ENCODE data around the gene ZYG11A. TPM values are rescaled to one million over a fixed set of nuclear protein-coding genes. Genes with fewer than 3 reads are reported as not detected.

Gene ZYG11A
- total and polyA plus RNA-seq, 2 of the 8 experiments (the other 6 are each of a cell fraction or from before 2014, with no cell fraction given): 0.89 to 2.6 TPM

DNA sequence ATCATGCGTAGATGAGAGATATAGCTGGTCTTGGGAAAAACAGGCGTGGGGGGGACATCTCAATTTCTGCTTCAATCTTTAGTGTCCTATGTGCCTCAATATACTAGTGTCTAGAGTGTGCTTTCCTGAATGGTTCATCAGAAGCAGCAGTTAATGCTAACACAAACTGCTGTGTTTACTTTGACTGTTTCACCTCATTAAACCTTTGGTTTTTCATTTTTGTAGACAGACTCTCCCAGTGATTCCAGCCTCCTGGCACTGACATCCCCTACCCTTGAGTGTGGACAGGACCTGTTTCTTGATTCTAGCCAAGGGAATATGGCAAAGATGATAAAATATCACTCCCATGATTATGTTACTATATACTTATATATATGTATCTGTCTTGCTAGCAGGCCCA, 37.6 kb downstream of the ZYG11A start:
- Histone ChIP-seq H3K4me1 (replicated peaks in 1 of 4; ENCODE audit: control insufficient read depth in 3 of 4, insufficient read depth in 4 of 4, low read length in 3 of 4) (peaks cover 0 to 7% (median 2%) of the 10 kb centered on the region in 4 experiments; a peak in 4 of 7 replicates), H2AFZ (ENCODE audit: low read length) (no peak overlapping the region), H2BK120ac (replicated peaks; ENCODE audit: low read depth, low read length) (no peak overlapping the region), H2BK15ac (ENCODE audit: low read length) (no peak overlapping the region), H2BK20ac (ENCODE audit: low read length) (no peak overlapping the region), H4K5ac (ENCODE audit: insufficient read length, low read depth, low read length) (no peak overlapping the region), H3K4me3 (ENCODE audit: extremely low read depth in 1 of 4, insufficient read depth in 2 of 4, low read depth in 3 of 4, low read length in 4 of 4) (no peak overlapping the region), H3K4me2 (ENCODE audit: insufficient read depth in 1 of 2, low read depth in 2 of 2, low read length in 2 of 2) (no peak overlapping the region), H4K8ac (ENCODE audit: extremely low read depth, insufficient read depth, low read length) (no peak overlapping the region), H2BK12ac (ENCODE audit: low read depth, low read length) (no peak overlapping the region), H3K4ac (replicated peaks; ENCODE audit: insufficient read length, low read depth, low read length) (no peak overlapping the region), H3K14ac (ENCODE audit: insufficient read length) (no peak overlapping the region), H3K18ac (ENCODE audit: extremely low read depth, low read length) (no peak overlapping the region), H3K27ac (ENCODE audit: low read depth, low read length) (no peak overlapping the region), H3K23me2 (ENCODE audit: low read depth, low read length) (no peaks in the 10 kb centered on the region), H3K79me1 (ENCODE audit: low read depth, low read length) (no peaks in the 10 kb centered on the region), H3K23ac (ENCODE audit: insufficient read length) (no peak overlapping the region), H2AK5ac (ENCODE audit: low read depth, low read length) (no peak overlapping the region), H3K27me3 (replicated peaks in 1 of 4; ENCODE audit: control insufficient read depth in 3 of 4, extremely low read depth in 1 of 4, insufficient read depth in 3 of 4, low read length in 3 of 4) (no peaks in the 10 kb centered on the region), H3K9ac (replicated peaks in 1 of 4; ENCODE audit: extremely low read depth in 1 of 4, low read depth in 3 of 4, low read length in 3 of 4) (no peak overlapping the region), H2BK5ac (ENCODE audit: low read depth, low read length) (no peak overlapping the region), H4K91ac (replicated peaks; ENCODE audit: insufficient read length, low read length) (no peak overlapping the region), H4K20me1 (replicated peaks in 1 of 2; ENCODE audit: control insufficient read depth in 1 of 2, insufficient read depth in 2 of 2, low read length in 2 of 2) (no peaks in the 10 kb centered on the region), H3K79me2 (ENCODE audit: control insufficient read depth in 1 of 2, insufficient read depth in 2 of 2, low read length in 2 of 2) (no peaks in the 10 kb centered on the region), H3K9me3 (ENCODE audit: insufficient read depth in 2 of 2, low read depth in 1 of 2, low read length in 1 of 2) (no peaks in the 10 kb centered on the region), H3K36me3 (ENCODE audit: control insufficient read depth in 2 of 4, insufficient read depth in 4 of 4, low read length in 3 of 4) (peaks cover 0 to 4% (median 0%) of the 10 kb centered on the region in 4 experiments; a peak in 1 of 8 replicates), H3K56ac (replicated peaks; ENCODE audit: insufficient read length, low read depth, low read length) (no peak overlapping the region)
- 76% methylated on average over 2 of the region's 2 CpGs; no CpG with 5 or more reads in 1 of the 2 experiments for WGBS, 2 experiments (ENCODE audit: extremely low coverage in 1 of 2, insufficient coverage in 1 of 2, insufficient read length in 1 of 2, insufficient replicate concordance in 2 of 2, low coverage in 1 of 2, low lambda C conversion rate in 2 of 2, missing lambda C conversion rate in 1 of 2)
- DNase-seq (ENCODE audit: low read depth in 1 of 2, low spot score in 2 of 2): no peak
- ChIA-PET CTCF (ENCODE audit: partially characterized antibody) (no interaction called here), POLR2A (ENCODE audit: partially characterized antibody) (no interaction called here)
- no peak for FAIRE-seq
- TF ChIP-seq POLR2A (IDR thresholded peaks at IDR 0.05; ENCODE audit: control extremely low read depth in 1 of 2, low read depth in 2 of 2, low read length in 2 of 2) (no peak), RAD21 (IDR thresholded peaks at IDR 0.05 in 1 of 2, conservative IDR thresholded peaks at IDR 0.05 in 1 of 2; ENCODE audit: low read depth in 2 of 2, low read length in 2 of 2) (no peak), SAP30 (IDR thresholded peaks at IDR 0.05; ENCODE audit: insufficient read depth, insufficient replicate concordance, low read length) (no peak)
